ENCODE measurements around the gene RITA1.

- TF ChIP-seq POLR2A (IDR thresholded peaks at IDR 0.05; ENCODE audit: borderline replicate concordance, extremely low read depth, insufficient read depth, insufficient read length) (no peak), CTCF (IDR thresholded peaks at IDR 0.05 in 2 of 3, conservative IDR thresholded peaks at IDR 0.05 in 1 of 3; ENCODE audit: borderline replicate concordance in 1 of 3, insufficient read depth in 1 of 3, low read depth in 2 of 3, low read length in 2 of 3) (no peak), MAX (IDR thresholded peaks at IDR 0.05) (no peak), EZH2 (IDR thresholded peaks at IDR 0.05) (no peak), ZFX (IDR thresholded peaks at IDR 0.05) (no peak), SRF (IDR thresholded peaks at IDR 0.05; ENCODE audit: low read depth) (no peak), SP1 (IDR thresholded peaks at IDR 0.05; ENCODE audit: low read depth) (no peak)
These were observed 6.5 kb upstream of the RITA1 start for GRCh38 chr12:113179023-113179422.
